GM12874 (cell line): Measurements from ENCODE around the gene PSTPIP1.

Source experiments
- TF ChIP-seq, protein P1 (sequence below): IDR thresholded peaks from 2 replicates; pipeline ENCODE4 v1.5.1; 2011; ENCODE audit warnings: low read depth, mild to moderate bottlenecking, control low read depth, low read length, moderate library complexity; ENCODE audit not compliant: insufficient read depth

Gene PSTPIP1

DNA sequence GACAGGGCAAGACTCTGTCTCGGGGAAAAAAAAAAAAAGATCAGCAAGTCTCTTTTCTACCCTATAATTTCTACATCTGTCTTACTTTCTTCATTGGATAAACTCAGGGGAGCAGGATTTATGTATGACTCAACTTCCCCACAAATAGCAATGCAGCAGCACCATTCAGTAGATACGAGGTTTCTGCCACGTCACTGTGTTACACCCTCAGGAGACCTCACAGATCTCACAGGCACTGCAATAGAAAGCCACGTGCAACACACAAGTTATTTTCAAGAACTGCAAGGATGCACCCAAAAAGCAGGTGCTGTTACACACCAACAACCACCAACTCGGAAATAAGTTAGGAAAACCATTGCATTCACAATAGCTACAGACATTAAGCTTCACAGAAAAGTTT lies 45.7 kb downstream of the PSTPIP1 start:
- TF ChIP-seq, protein P1, sequence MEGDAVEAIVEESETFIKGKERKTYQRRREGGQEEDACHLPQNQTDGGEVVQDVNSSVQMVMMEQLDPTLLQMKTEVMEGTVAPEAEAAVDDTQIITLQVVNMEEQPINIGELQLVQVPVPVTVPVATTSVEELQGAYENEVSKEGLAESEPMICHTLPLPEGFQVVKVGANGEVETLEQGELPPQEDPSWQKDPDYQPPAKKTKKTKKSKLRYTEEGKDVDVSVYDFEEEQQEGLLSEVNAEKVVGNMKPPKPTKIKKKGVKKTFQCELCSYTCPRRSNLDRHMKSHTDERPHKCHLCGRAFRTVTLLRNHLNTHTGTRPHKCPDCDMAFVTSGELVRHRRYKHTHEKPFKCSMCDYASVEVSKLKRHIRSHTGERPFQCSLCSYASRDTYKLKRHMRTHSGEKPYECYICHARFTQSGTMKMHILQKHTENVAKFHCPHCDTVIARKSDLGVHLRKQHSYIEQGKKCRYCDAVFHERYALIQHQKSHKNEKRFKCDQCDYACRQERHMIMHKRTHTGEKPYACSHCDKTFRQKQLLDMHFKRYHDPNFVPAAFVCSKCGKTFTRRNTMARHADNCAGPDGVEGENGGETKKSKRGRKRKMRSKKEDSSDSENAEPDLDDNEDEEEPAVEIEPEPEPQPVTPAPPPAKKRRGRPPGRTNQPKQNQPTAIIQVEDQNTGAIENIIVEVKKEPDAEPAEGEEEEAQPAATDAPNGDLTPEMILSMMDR = no peak

DNA sequence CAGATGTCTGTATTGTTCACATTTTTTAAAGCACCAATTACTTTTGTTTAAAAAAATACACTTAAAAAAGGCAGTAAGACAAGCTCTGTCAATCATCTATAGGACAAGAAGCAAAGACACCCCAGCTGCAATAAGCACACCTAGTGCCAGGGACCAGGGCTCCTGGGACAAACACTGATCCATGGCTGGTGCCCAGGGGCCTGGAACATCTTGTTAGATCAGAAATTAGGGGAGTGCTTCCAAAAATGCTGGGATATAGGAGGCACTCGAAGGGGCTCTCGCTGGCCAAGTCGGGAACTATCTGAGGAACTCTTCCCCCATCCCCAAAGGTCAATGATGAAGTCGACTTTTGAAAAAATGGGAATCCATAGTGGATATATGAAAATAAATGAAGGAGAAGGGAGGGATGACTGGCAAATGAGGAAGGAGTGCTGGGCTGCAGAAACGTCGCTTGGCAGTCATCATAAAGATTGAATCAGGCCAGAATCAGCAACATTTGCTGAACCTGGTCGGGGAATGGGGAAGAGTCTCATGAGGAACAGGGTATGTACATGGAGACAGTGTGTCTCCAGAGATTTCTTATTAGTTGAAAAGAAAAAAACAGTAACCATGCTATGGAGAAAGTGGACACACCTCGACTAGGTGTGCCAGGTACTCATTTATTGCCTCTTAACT lies 47.5 kb downstream of the PSTPIP1 start:
- TF ChIP-seq, protein P1 = no peak

- TF ChIP-seq, protein P1 = no peak
These were observed 48.3 kb downstream of the PSTPIP1 start for GRCh38 chr15:77042955-77043920.

- TF ChIP-seq, protein P1 = no peak
These were observed 49.5 kb downstream of the PSTPIP1 start for GRCh38 chr15:77044228-77045042.

DNA sequence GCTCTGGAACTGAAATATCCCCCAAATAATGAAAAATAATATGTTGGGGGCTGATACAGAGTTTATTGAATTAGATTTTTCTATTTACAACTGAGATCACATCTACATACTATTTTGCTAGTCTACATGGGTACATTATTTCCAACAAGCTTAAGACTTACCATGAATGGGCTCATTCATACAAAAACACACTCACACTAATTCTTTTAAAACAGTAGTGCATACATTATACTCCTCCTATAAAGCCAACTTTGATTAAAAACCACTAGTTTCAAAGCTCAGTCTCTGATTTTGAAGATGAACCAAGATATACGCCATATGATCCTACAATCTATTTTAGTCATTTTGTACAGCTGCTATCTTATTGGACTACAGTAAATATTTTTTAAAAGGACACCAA lies 51.1 kb downstream of the PSTPIP1 start:
- TF ChIP-seq, protein P1 = no peak

DNA sequence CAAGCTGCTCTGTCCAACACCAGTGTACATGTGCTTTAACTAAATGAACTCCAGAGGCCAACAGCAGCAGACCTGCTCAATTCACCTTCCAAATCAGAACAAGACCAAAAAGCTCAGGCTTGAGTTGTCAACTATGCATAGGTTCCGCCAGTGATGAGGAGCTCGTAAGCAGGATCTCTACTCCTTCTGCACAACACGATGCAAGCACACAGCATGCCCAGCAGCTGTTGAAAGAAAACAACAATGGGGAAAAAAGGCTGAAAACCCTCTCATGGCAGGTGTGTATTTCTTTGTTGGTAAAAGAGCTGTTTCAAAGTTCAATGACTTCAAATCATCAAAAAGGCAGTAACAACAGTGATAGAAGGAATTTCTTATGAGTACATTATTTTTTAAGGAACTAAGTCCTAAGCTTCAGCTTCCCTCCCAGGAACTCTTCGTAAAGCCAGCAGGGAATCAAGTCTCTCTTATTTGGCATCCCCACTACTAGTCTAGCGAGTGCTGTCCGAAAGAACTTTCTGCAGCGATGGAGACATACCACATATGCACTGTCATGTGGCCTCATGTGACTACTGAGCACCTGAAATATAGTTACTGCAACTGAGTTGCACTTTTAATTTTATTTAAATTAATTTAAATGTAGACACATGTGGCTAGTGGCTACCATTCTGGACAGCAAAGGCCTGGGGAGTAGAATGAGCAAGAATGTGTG lies 51.9 kb downstream of the PSTPIP1 start:
- TF ChIP-seq, protein P1 = no peak
